HG03280 (cell line): ENCODE data around the gene PRPSAP1.
A peak's percentile ranks its signal among the peaks of the same experiment; 100 is the strongest.

Experiments used
- ATAC-seq: cut with Tn5 transposase; IDR thresholded peaks from one replicate; pipeline ENCODE4 v1.9.1; 2021; ENCODE audit warnings: mild to moderate bottlenecking, moderate library complexity; ENCODE audit not compliant: unreplicated experiment

Gene PRPSAP1

GRCh38 chr17:76278952-76279741, 74.6 kb downstream of the PRPSAP1 start:
- ATAC-seq: no peak

DNA sequence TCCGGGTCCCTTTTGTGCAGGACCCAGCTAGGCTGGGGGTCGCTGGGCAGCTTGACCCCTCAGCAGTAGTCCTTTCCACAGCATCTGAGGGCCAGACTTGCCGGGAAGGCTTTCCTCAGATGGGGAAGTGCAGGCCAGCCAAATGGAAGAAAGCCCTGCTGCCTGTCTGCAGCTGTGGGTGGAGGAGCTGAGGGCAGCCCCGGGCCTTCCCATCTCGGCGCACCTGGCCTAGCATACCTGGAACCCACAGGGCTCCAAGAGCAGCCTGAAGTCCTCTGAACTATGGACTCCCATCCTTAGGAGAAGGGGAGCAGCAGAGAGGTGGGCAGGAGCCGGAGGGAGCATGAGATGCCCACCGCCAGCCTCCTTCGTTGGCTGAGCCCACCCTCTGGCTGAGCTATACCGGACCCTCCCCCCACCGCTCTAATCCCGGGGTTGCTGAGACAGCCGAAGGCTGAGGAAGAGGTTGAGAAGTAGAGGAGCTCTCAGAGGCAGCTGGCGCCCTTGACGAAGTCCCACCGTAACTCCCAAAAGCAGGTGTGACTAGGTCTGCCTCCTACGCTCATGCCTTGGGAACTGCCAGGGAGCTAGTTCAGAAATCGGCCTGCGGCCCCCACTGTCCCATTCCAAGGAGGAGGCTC, 75.3 kb downstream of the PRPSAP1 start:
- ATAC-seq: no peak

- no peak for ATAC-seq
These were observed 76.1 kb downstream of the PRPSAP1 start for GRCh38 chr17:76277300-76278267.

DNA sequence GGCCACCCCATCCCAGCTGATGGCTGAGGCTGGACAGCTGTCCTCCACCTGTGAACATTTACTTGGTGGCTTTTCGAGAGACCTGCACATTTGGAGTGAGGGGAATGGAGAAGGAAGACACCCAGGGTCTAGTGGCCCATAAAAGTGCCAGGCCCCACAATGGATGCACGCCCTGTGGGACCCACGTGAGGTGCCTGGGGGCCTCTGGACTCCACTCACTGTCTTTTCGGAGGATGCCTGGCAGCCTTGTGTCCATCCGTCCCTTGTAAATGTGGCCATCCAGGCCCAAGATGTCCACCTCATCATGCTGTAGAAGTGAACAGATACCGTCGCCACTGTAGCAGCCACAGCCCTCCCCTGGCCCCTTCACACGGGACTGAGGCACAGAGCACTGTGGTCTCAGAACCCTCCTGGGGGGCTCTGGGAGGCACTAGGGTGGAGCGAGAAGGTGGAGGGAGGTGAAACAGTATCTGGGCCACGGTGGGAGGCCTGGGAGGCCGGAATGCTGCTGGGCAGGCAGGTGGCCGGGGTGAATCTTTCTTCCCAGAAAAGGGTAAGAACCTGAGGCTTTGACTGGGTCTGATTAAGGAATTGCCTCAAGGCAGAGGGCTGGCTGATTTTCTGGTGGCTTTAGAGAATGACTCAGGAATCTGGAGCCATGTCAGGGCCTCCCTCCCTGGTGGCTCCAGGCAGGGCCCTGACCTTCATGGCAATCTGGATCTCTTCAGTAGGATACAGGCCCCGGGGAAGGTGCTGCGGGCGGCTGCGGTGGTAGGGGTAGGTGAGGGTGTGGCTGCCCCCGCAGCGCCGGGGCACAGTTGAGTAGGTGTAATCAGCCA, 77.0 kb downstream of the PRPSAP1 start:
- no peak for ATAC-seq

- no peak for ATAC-seq
These were observed 77.7 kb downstream of the PRPSAP1 start for GRCh38 chr17:76276069-76276431.

DNA sequence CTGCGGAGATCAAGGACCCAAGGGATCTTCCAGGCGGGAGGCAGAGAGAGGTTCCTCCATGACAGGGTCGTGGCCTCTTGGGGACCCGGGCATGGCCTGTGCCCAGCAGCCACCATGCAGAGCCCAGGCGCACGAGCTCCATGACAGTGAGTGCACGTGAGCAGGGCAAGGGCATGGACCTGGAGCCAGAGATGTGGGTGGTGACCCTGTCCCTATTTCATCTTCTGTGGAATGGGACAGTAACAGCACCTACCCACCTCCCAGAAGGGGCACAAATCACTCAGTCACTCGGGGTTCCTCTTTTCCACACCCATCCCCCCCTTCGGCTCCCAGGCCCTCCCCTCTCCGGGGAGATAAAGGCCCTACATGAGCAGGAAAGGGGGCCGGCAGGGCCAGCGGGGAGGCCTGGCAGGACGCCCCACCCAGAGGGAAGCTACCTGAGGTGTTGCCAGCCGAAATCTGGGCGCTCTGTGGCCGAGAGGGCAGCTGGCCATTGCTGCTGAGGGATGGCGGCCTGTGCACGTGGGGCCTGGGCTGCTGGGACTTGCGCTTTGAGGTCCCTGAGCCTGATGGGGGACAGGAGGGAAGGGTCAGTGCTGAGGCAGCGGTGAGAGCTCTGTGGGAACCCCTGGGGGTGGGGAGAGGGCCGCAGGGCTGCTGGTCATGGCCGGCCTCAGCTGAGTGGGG, 78.2 kb downstream of the PRPSAP1 start:
- no peak for ATAC-seq

DNA sequence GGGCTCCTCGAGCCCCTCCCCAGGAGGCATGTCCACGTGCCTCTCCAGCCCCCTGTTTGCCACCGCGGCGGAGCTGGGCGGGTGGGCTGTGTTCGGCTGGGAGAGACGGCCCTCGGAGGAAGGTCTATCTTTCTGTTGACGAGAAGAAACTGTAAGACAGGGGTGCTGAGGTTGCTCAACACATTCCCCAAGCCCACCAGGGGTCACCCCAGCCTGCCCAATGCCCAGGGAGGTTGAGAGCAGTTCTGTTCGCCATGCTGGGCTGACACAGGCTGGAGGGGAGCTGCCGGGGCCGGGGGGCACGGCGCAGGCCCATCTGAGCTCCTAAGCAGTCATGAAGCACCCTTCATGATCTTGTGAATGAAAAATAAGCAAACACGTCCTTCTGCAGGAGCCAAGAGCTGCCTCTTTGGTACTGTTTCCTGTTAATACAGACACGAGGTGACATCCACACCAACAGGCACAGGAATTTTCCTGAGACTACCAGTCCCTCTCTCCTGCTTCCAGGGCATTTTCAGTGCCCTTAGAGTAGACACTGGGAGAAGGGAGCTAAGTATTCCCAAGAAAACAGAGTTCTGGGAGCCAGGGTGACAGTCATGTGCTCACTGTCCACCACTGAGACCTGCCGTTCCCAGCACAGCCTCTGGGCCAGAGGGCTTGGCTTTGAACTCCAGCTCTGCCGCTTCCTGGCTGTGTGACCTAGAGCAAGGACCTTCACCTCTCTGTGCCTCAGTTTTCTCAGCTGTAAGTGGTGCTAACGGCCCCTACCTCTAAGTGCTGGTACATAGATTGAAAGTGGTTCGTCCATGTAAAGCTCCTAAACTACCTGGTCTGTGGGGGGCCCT, 79.4 kb downstream of the PRPSAP1 start:
- no peak for ATAC-seq

- ATAC-seq: no peak
These were observed 80.1 kb downstream of the PRPSAP1 start for GRCh38 chr17:76273445-76274111.

- ATAC-seq: peak; percentile 18
These were observed 80.9 kb downstream of the PRPSAP1 start for GRCh38 chr17:76272541-76273444.

DNA sequence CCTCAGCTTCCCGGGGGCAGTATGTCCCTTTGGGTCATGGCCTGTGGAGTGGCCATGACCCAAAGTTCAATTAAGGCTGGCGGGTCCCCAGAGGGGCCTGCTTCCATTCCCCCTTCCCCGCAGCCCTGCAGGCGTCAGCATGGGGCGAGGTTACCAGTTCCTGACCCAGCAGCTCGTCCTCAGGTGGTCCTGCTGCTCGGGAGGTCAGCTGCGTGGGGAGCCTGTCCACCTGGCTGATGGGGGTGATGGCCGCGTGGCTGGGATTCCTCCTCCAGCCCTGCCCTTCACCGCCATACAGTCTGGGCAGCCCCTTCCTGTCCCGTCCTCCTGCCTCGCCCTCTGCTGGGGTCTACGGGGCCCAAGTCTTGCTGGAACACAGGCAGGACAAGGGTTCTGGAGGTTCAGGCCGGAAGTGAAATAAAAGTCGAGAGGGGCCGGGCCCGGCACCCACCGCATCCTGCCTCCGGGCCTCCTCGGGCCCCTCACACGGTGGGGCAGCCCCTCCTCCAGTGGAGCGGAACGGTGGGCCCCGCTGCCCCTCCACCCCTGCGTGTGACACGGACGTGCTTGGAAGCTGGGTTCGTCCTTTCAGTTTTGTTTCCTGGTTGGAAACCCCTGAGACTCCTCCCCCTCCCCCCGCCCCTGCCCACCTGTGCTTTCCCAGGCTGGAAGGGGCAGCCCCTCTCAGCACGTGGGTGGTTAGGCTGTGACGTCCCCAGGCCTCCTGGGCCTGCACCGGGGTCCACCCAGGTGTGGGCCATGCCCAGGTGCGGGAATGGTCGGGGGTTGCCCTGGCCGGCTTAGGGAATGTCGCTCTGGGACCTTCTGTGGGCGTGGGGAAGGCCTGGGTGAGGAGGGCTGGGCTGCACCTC, 81.8 kb downstream of the PRPSAP1 start:
- peak; percentile 40 for ATAC-seq

DNA sequence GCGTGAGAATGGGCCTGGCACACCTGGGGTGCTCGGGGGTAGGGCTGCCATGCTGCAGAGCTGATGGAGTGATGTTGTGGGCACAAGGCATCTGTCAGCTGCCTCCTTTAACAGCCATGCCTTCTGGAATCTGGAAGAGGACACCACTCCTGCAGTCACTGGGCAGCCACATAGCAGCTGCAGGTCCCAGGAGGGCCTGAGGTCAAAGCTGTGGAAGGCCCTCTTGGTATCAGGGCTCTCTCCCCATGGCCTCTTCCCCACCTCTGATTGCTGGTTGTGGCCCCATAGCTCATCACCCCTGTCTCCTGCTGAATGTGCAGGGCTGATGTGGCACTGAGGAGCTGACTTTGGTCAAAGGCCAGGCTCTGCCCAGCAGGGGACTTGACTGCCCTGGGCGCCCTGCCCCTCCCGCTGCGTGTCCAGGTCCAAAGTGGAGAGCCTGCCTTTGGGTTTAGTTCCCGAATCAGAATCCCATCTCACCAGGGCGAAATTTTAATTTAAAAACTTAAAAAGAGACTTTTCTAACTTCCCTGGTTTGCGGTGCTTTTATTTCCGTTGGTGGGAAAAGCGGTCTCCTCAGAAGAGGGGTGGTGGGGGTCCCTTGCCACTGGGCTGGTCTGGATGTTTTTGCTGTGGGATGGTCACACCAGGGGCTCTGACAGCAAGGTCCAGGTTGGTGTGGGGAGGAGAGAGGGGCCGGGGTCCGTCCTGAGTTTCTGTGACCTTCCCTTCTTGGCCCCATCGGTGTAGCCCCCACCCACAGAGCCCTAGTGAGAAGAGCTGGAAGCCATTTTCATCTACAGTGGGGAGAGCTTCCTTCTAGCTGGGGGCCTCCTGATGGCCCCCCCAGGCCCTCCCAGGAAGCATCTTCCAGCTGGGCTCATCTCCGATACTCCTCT, 82.7 kb downstream of the PRPSAP1 start:
- ATAC-seq: peak; percentile 1

- ATAC-seq: no peak
These were observed 83.6 kb downstream of the PRPSAP1 start for GRCh38 chr17:76270127-76270592.

GRCh38 chr17:76268991-76269981, 84.4 kb downstream of the PRPSAP1 start:
- ATAC-seq: no peak
